Lower leg skin (tissue), 4 donors: Measurements from ENCODE around the gene ACOX3. TPM values are rescaled to one million over a fixed set of nuclear protein-coding genes. Genes with fewer than 3 reads are reported as not detected.

ENCODE experiments used
- DNase-seq, 2 donors: peaks; one replicate each; pipeline ENCODE4 v3.0.0-alpha.2; 2019; ENCODE audit warnings: low spot score in 2 of 2
- H3K4me3 ChIP-seq: fragments of 200-600 bp; sonication (generic); 2 replicates; pipeline ENCODE4 v1.5.1; 2017; ENCODE audit warnings: mild to moderate bottlenecking, low read depth; ENCODE audit not compliant: poor library complexity, severe bottlenecking
- CTCF ChIP-seq, 3 donors: fragments of 450-650 bp; IDR thresholded peaks; one replicate each; pipeline ENCODE4 v1.5.1; 2016; ENCODE audit warnings: antibody characterized with exemption in 3 of 3, mild to moderate bottlenecking in 3 of 3, moderate library complexity in 2 of 3
- POLR2A ChIP-seq, 2 donors: fragments of 450-650 bp; IDR thresholded peaks; one replicate each; pipeline ENCODE4 v1.6.1; 2016 to 2017; ENCODE audit warnings: antibody characterized with exemption in 2 of 2, mild to moderate bottlenecking in 1 of 2, moderate library complexity in 1 of 2
- WGBS, 2 donors: methylation state at CpG; one replicate each; pipeline ENCODE4 v1.1.5; 2018; 5-methylcytosine and 5-hydroxymethylcytosine counted together
- intact Hi-C: fragments of 100-400 bp; cut with DNase I; formaldehyde crosslinking; loops from one replicate; pipeline ENCODE4 v1.15.0; 2023; ENCODE audit warnings: low total_unique reads
- total RNA-seq, 4 donors: library from RNA; depleted of rRNA; stranded (reverse); fragments of >200 nt; gene quantifications; one replicate each; pipeline ENCODE4 v1.1.0, GENCODE V29; 2016

The ACOX3 gene
- total RNA-seq, 4 donors from 2014 or later: 37.5 to 55.9 (median 41.2) TPM

- no peak overlapping the region for H3K4me3 ChIP-seq
- no peak for DNase-seq
- no peak for TF ChIP-seq POLR2A (IDR thresholded peaks at IDR 0.05)
- no peak for TF ChIP-seq CTCF (IDR thresholded peaks at IDR 0.05)
- 78 to 89% methylated on average over 11 of the region's 11 CpGs for WGBS, 2 donors
- intact Hi-C loops: no loop called here
Measured at GRCh38 chr4:8385611-8386010, 54.9 kb downstream of the ACOX3 start.

- intact Hi-C loops: no loop called here
- TF ChIP-seq POLR2A (IDR thresholded peaks at IDR 0.05): no peak
- no peak for TF ChIP-seq CTCF (IDR thresholded peaks at IDR 0.05)
- DNase-seq: no peak
- 75 to 84% methylated on average over 9 of the region's 9 CpGs for WGBS, 2 donors
- H3K4me3 ChIP-seq: no peak overlapping the region
Measured at GRCh38 chr4:8385106-8385505, 55.4 kb downstream of the ACOX3 start.

GRCh38 chr4:8384397-8385060 lies 56.0 kb downstream of the ACOX3 start:
- intact Hi-C loops: no loop called here
- WGBS, 2 donors: 92% methylated on average over 25 to 26 of the region's 26 CpGs
- DNase-seq: no peak
- H3K4me3 ChIP-seq: no peak overlapping the region
- TF ChIP-seq POLR2A (IDR thresholded peaks at IDR 0.05) (no peak), CTCF (IDR thresholded peaks at IDR 0.05) (no peak)

GRCh38 chr4:8383451-8384160 lies 56.9 kb downstream of the ACOX3 start:
- intact Hi-C loops: no loop called here
- DNase-seq: no peak
- TF ChIP-seq POLR2A (IDR thresholded peaks at IDR 0.05) (no peak), CTCF (IDR thresholded peaks at IDR 0.05) (no peak)
- H3K4me3 ChIP-seq: no peak overlapping the region
- 74 to 81% methylated on average over 17 to 19 of the region's 19 CpGs for WGBS, 2 donors

- TF ChIP-seq POLR2A (IDR thresholded peaks at IDR 0.05) (no peak), CTCF (IDR thresholded peaks at IDR 0.05) (no peak)
- 88 to 95% methylated on average over 14 of the region's 14 CpGs for WGBS, 2 donors
- intact Hi-C loops: no loop called here
Measured at GRCh38 chr4:8383016-8383415, 57.5 kb downstream of the ACOX3 start.

More at GRCh38 chr4:8383016-8383415, 57.5 kb downstream of the ACOX3 start:
- no peak overlapping the region for H3K4me3 ChIP-seq
- no peak for DNase-seq
